SK-N-SH (cell line): ENCODE results near the gene TBL3.
"Not testable (repeated sequence)": the region's sequence is repeated elsewhere in the genome, so short reads cannot be mapped to it uniquely, and the experiment has no call there.

Experiments
- CTCF ChIP-seq: fragments of 200-600 bp; sonication (generic); IDR thresholded peaks from 2 replicates; pipeline ENCODE4 v1.6.1; 2017; ENCODE audit warnings: antibody characterized with exemption, mild to moderate bottlenecking, moderate library complexity
- EP300 ChIP-seq, 2 experiments: IDR thresholded peaks; 2 replicates each; pipeline versions ENCODE4 v1.4.0 to v1.6.1; 2012; ENCODE audit warnings: borderline replicate concordance in 1 of 2, low read depth in 1 of 2, low read length in 1 of 2
- EZH2phosphoT487 ChIP-seq: fragments of 200-600 bp; sonication (generic); IDR thresholded peaks from 2 replicates; pipeline ENCODE4 v1.6.1; 2017; ENCODE audit warnings: low read depth, mixed run types, mild to moderate bottlenecking, antibody characterized with exemption, moderate library complexity, borderline replicate concordance
- FOSL2 ChIP-seq: IDR thresholded peaks from 2 replicates; pipeline ENCODE4 v1.4.0; 2012; ENCODE audit warnings: low read depth, mild to moderate bottlenecking, moderate library complexity, borderline replicate concordance
- MAX ChIP-seq: IDR thresholded peaks from 2 replicates; pipeline ENCODE4 v1.4.0; 2012; ENCODE audit warnings: low read depth
- MEF2A ChIP-seq: IDR thresholded peaks from 2 replicates; pipeline ENCODE4 v1.4.0; 2012; ENCODE audit warnings: low read depth, borderline replicate concordance
- POLR2AphosphoS5 ChIP-seq: IDR thresholded peaks from 2 replicates; pipeline ENCODE4 v1.6.1; 2012; ENCODE audit warnings: low read depth, low read length
- RFX5 ChIP-seq: IDR thresholded peaks from 2 replicates; pipeline ENCODE4 v1.6.1; 2012; ENCODE audit warnings: mild to moderate bottlenecking, improper control_type of control experiment, low read length

- not testable (repeated sequence) for TF ChIP-seq CTCF; RFX5; MAX; EP300 (IDR thresholded peaks at IDR 0.05; ENCODE audit: borderline replicate concordance in 1 of 2, low read depth in 1 of 2, low read length in 1 of 2); MEF2A; EZH2phosphoT487; POLR2AphosphoS5; FOSL2
These were observed 14.3 kb upstream of the TBL3 start for GRCh38 chr16:1957434-1958142.
